Upper lobe of left lung (tissue), 6 donors: ENCODE results near the gene ARHGAP24. TPM values are rescaled to one million over a fixed set of nuclear protein-coding genes. Genes with fewer than 3 reads are reported as not detected.

Experiments
- ATAC-seq, 2 donors: fragments of 200-7000 bp; cut with Tn5 transposase; one replicate each; pipeline ENCODE4 v1.9.1; 2022; ENCODE audit warnings: mild to moderate bottlenecking in 2 of 2, moderate library complexity in 2 of 2; ENCODE audit not compliant: low FRiP score in 2 of 2
- DNase-seq, 2 donors: peaks; one replicate each; pipeline ENCODE4 v3.0.0-alpha.2; 2019 to 2020
- H3K27ac ChIP-seq, 4 donors: fragments of 200-600 bp; sonication (generic); one replicate each; pipeline ENCODE4 v1.5.1; 2016 to 2019
- H3K27me3 ChIP-seq, 4 donors: fragments of 200-600 bp; sonication (generic); one replicate each; pipeline ENCODE4 v1.5.1; 2017 to 2019
- H3K36me3 ChIP-seq, 4 donors: fragments of 200-600 bp; sonication (generic); one replicate each; pipeline ENCODE4 v1.5.1; 2016 to 2019
- H3K4me1 ChIP-seq, 4 donors: fragments of 200-600 bp; sonication (generic); one replicate each; pipeline ENCODE4 v1.5.1; 2018 to 2019
- H3K4me3 ChIP-seq, 4 donors: fragments of 200-600 bp; sonication (generic); one replicate each; pipeline ENCODE4 v1.5.1; 2017 to 2019; ENCODE audit warnings: mild to moderate bottlenecking in 2 of 4, moderate library complexity in 1 of 4
- H3K9me3 ChIP-seq, 4 donors: fragments of 200-600 bp; sonication (generic); one replicate each; pipeline ENCODE4 v1.5.1; 2018 to 2019
- EP300 ChIP-seq, 4 donors: sonication (generic); formaldehyde crosslinking; IDR thresholded peaks; one replicate each; pipeline ENCODE4 v1.5.1; 2017; ENCODE audit warnings: antibody characterized with exemption in 4 of 4, control low read depth in 2 of 4
- POLR2A ChIP-seq, 4 donors: fragments of 450-650 bp; IDR thresholded peaks; one replicate each; pipeline ENCODE4 v1.5.1; 2016 to 2017; ENCODE audit warnings: antibody characterized with exemption in 4 of 4, mild to moderate bottlenecking in 2 of 4
- POLR2AphosphoS5 ChIP-seq, 2 donors: sonication (generic); formaldehyde crosslinking; IDR thresholded peaks; one replicate each; pipeline ENCODE4 v1.5.1; 2017; ENCODE audit warnings: antibody characterized with exemption in 2 of 2
- WGBS, 2 donors: methylation state at CpG; one replicate each; pipeline ENCODE4 v1.1.5; 2017 to 2018; 5-methylcytosine and 5-hydroxymethylcytosine counted together
- total RNA-seq, 6 donors: library from RNA; depleted of rRNA in 4 of 6; stranded (reverse); fragments of >200 nt in 4 of 6; gene quantifications; one replicate each; pipeline versions ENCODE4 v1.1.0 to v1.2.1, GENCODE V29; 2016 to 2021
- TF ChIP-seq, protein P1 (sequence below), 6 experiments: fragments of 450-650 bp in 4 of 6; fragments of 200-600 bp in 2 of 6; sonication (generic) in 2 of 6; IDR thresholded peaks; one replicate each; pipeline ENCODE4 v1.5.1; 2016 to 2019; ENCODE audit warnings: antibody characterized with exemption in 6 of 6
- donor health status: DM: no; HTN: no; CAD: no; lungs with moderate emphysema.
- donor health status: DM: no; HTN: yes; CAD: no; lungs with severe emphysema.

The ARHGAP24 gene
- total RNA-seq, 6 donors from 2014 or later = 26.4 to 92.2 (median 52.4) TPM

DNA sequence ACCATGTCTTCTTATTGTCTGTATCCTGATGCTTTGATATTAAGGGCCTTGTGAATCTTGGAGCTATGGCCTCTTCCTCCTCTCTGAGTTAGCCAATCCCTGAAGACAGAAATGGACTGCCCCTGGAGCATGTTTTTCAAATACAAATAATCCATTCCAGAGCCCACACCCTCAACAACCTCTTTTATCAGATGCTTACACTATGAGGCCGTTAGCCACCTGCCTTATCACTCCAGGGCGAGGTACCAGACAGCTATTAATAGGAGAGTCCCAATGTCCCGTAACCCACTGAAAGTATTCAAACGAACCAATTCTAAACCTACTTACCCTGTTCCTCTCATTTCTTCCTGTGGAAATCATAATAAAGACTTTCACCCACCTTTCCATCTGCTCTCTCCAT, 165.0 kb downstream of the ARHGAP24 start:
- Histone ChIP-seq H3K27me3 (no peaks in the 10 kb centered on the region), H3K36me3 (no peaks in the 10 kb centered on the region), H3K9me3 (no peaks in the 10 kb centered on the region), H3K4me3 (no peak overlapping the region), H3K4me1 (no peaks in the 10 kb centered on the region), H3K27ac (no peak overlapping the region)
- ATAC-seq = no peak
- 76 to 80% methylated on average over 4 of the region's 4 CpGs for WGBS, 2 donors
- TF ChIP-seq, protein P1, sequence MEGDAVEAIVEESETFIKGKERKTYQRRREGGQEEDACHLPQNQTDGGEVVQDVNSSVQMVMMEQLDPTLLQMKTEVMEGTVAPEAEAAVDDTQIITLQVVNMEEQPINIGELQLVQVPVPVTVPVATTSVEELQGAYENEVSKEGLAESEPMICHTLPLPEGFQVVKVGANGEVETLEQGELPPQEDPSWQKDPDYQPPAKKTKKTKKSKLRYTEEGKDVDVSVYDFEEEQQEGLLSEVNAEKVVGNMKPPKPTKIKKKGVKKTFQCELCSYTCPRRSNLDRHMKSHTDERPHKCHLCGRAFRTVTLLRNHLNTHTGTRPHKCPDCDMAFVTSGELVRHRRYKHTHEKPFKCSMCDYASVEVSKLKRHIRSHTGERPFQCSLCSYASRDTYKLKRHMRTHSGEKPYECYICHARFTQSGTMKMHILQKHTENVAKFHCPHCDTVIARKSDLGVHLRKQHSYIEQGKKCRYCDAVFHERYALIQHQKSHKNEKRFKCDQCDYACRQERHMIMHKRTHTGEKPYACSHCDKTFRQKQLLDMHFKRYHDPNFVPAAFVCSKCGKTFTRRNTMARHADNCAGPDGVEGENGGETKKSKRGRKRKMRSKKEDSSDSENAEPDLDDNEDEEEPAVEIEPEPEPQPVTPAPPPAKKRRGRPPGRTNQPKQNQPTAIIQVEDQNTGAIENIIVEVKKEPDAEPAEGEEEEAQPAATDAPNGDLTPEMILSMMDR (IDR thresholded peaks at IDR 0.05) = no peak
- TF ChIP-seq POLR2A (IDR thresholded peaks at IDR 0.05) = no peak
- no peak for TF ChIP-seq POLR2AphosphoS5 (IDR thresholded peaks at IDR 0.05)
- no peak for TF ChIP-seq EP300 (IDR thresholded peaks at IDR 0.05)
- DNase-seq = no peak

DNA sequence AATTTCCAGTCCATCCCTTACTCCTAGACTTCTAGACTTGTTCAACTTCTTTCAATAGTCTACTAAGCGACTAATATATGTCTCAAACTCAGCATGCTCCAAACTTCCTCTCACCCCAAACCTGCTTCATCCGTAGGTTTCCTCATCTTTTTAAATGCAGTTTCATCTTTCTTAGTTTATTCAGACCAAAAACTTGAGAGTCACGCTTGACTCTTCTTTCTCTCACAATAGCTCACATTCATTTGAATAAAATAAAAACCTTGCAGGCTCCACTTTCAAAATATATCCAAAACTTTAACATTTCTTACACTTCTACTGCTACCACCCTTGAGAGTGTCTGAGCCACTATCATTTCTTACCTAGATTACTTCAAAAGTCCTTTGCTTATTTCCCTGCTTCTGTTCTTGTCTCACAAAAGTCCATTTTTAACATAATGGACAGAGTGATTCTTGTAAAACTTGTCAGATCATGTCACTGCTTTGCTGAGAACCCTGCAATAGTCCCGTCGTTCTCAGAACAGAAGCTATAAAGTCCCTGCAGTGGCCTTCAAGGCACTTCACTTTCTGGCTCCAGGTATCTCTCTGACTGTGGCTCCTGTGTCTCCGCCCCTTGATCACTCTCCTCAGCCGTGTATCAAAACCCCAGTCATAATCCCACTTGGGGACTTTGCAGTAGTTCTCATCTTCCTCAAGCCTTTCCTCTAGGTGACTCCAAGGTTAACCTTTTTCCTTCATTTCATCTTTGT, 167.6 kb downstream of the ARHGAP24 start:
- H3K4me1 ChIP-seq = no peaks in the 10 kb centered on the region
- no peak for DNase-seq

DNA sequence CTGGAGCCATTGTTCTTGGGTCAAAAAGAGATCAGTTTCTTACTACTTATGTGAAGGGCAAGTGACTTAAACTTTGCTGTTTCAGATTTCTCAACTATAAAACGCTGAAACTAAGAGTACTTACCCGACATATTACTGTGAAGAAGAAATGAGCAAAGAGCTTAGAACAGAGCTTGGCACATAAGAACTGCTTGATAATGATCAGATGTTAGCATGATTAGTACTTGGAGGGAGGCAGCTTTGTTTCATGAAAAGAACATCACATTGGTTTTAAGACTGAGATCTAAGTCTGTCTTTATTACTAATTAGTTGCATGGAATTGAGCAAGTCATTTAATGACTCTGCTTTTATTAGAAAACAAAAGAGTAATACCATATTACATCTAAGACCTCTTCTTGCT, 169.1 kb downstream of the ARHGAP24 start:
- Histone ChIP-seq H3K4me3 (no peak overlapping the region), H3K9me3 (no peaks in the 10 kb centered on the region), H3K4me1 (no peaks in the 10 kb centered on the region), H3K27ac (no peak overlapping the region), H3K27me3 (no peaks in the 10 kb centered on the region), H3K36me3 (no peaks in the 10 kb centered on the region)
- DNase-seq (no peak), ATAC-seq (no peak)
- TF ChIP-seq POLR2AphosphoS5 (IDR thresholded peaks at IDR 0.05) (no peak), EP300 (IDR thresholded peaks at IDR 0.05) (no peak), POLR2A (IDR thresholded peaks at IDR 0.05) (no peak)
- TF ChIP-seq, protein P1 (IDR thresholded peaks at IDR 0.05) = no peak
- 64 to 91% methylated on average over 2 of the region's 2 CpGs for WGBS, 2 donors

More for the DNA sequence above, 167.6 kb downstream of the ARHGAP24 start:
- WGBS, 2 donors = 88 to 94% methylated on average over 7 of the region's 7 CpGs
- Histone ChIP-seq H3K27ac (no peak overlapping the region), H3K9me3 (no peaks in the 10 kb centered on the region), H3K4me3 (no peak overlapping the region), H3K36me3 (no peaks in the 10 kb centered on the region), H3K27me3 (no peaks in the 10 kb centered on the region)
- TF ChIP-seq, protein P1 (IDR thresholded peaks at IDR 0.05) = no peak
- TF ChIP-seq POLR2A (IDR thresholded peaks at IDR 0.05) (no peak), EP300 (IDR thresholded peaks at IDR 0.05) (no peak), POLR2AphosphoS5 (IDR thresholded peaks at IDR 0.05) (no peak)
- no peak for ATAC-seq

DNA sequence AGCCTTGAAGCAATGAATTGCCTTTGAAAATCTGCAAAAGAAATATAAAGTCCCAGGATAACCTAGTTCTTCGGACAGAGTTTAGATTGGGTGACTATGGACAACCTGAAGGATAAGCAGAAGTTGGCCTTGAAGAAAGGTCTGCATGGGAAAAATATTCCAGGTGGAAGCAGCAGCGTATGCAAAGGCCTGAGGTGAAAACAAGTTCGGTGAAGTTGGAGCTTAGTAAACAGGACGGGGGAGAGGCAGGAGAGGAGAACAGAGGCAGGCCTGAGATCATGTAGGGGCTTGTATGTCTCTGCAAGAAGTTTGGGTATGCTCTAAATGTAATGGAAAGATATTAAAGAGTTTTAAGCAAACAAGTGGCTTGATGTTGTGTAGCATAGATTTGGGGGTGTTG, 176.0 kb downstream of the ARHGAP24 start:
- TF ChIP-seq EP300 (IDR thresholded peaks at IDR 0.05) = no peak
- no peak for TF ChIP-seq POLR2A (IDR thresholded peaks at IDR 0.05)
- TF ChIP-seq, protein P1 (IDR thresholded peaks at IDR 0.05) = no peak
- TF ChIP-seq POLR2AphosphoS5 (IDR thresholded peaks at IDR 0.05) = no peak
- no peak overlapping the region for H3K4me3 ChIP-seq
- H3K4me1 ChIP-seq = no peaks in the 10 kb centered on the region
- H3K27ac ChIP-seq = no peak overlapping the region
- WGBS, 2 donors = 82 to 86% methylated on average over 4 of the region's 4 CpGs
- no peaks in the 10 kb centered on the region for H3K9me3 ChIP-seq
- H3K36me3 ChIP-seq = no peaks in the 10 kb centered on the region
- ATAC-seq = no peak
- no peaks in the 10 kb centered on the region for H3K27me3 ChIP-seq
- DNase-seq = no peak
